PC-3 (cell line): Measurements from ENCODE around the gene KLF13.

Experiments
- CTCF ChIP-seq: fragments of 300-600 bp; sonication (generic); conservative IDR thresholded peaks from 2 replicates; pipeline ENCODE4 v1.5.1; 2017; ENCODE audit warnings: antibody characterized with exemption, low read depth, mild to moderate bottlenecking, low read length
- EZH2 ChIP-seq: fragments of 300-600 bp; sonication (generic); IDR thresholded peaks from one replicate; pipeline ENCODE4 v1.6.1; 2017; ENCODE audit warnings: antibody characterized with exemption, mild to moderate bottlenecking, low read length; ENCODE audit not compliant: unreplicated experiment
- EZH2phosphoT487 ChIP-seq: fragments of 300-600 bp; sonication (generic); IDR thresholded peaks from 2 replicates; pipeline ENCODE4 v1.6.1; 2018; ENCODE audit warnings: mild to moderate bottlenecking, antibody characterized with exemption, low read length, borderline replicate concordance

- no peak for TF ChIP-seq CTCF
- TF ChIP-seq EZH2phosphoT487: no peak
- TF ChIP-seq EZH2: no peak
Observed at GRCh38 chr15:31332681-31333071, 6.0 kb downstream of the KLF13 start.
